ENCODE data around the gene IFI6.

- TF ChIP-seq ZNF780A (CRISPR knock-in tag; IDR thresholded peaks at IDR 0.05) = no peak
- TF ChIP-seq, protein P1, sequence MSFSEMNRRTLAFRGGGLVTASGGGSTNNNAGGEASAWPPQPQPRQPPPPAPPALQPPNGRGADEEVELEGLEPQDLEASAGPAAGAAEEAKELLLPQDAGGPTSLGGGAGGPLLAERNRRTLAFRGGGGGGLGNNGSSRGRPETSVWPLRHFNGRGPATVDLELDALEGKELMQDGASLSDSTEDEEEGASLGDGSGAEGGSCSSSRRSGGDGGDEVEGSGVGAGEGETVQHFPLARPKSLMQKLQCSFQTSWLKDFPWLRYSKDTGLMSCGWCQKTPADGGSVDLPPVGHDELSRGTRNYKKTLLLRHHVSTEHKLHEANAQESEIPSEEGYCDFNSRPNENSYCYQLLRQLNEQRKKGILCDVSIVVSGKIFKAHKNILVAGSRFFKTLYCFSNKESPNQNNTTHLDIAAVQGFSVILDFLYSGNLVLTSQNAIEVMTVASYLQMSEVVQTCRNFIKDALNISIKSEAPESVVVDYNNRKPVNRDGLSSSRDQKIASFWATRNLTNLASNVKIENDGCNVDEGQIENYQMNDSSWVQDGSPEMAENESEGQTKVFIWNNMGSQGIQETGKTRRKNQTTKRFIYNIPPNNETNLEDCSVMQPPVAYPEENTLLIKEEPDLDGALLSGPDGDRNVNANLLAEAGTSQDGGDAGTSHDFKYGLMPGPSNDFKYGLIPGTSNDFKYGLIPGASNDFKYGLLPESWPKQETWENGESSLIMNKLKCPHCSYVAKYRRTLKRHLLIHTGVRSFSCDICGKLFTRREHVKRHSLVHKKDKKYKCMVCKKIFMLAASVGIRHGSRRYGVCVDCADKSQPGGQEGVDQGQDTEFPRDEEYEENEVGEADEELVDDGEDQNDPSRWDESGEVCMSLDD (CRISPR knock-in tag; IDR thresholded peaks at IDR 0.05; ENCODE audit: borderline replicate concordance) = no peak
- no peak for TF ChIP-seq ZFP37 (CRISPR knock-in tag; IDR thresholded peaks at IDR 0.05; ENCODE audit: borderline replicate concordance)
- no peak for TF ChIP-seq CTCF (CRISPR knock-in tag; IDR thresholded peaks at IDR 0.05)
- TF ChIP-seq, protein P2, sequence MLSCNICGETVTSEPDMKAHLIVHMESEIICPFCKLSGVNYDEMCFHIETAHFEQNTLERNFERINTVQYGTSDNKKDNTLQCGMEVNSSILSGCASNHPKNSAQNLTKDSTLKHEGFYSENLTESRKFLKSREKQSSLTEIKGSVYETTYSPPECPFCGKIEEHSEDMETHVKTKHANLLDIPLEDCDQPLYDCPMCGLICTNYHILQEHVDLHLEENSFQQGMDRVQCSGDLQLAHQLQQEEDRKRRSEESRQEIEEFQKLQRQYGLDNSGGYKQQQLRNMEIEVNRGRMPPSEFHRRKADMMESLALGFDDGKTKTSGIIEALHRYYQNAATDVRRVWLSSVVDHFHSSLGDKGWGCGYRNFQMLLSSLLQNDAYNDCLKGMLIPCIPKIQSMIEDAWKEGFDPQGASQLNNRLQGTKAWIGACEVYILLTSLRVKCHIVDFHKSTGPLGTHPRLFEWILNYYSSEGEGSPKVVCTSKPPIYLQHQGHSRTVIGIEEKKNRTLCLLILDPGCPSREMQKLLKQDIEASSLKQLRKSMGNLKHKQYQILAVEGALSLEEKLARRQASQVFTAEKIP (CRISPR knock-in tag; IDR thresholded peaks at IDR 0.05; ENCODE audit: borderline replicate concordance) = no peak
- TF ChIP-seq, protein P3, sequence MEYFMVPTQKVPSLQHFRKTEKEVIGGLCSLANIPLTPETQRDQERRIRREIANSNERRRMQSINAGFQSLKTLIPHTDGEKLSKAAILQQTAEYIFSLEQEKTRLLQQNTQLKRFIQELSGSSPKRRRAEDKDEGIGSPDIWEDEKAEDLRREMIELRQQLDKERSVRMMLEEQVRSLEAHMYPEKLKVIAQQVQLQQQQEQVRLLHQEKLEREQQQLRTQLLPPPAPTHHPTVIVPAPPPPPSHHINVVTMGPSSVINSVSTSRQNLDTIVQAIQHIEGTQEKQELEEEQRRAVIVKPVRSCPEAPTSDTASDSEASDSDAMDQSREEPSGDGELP (IDR thresholded peaks at IDR 0.05; ENCODE audit: borderline replicate concordance, low read depth) = no peak
- no peak for TF ChIP-seq MYNN (CRISPR knock-in tag; IDR thresholded peaks at IDR 0.05; ENCODE audit: low read depth)
- TF ChIP-seq TAF1 (CRISPR knock-in tag; IDR thresholded peaks at IDR 0.05) = no peak
- TF ChIP-seq CREB1 (IDR thresholded peaks at IDR 0.05) = no peak
- TF ChIP-seq CREB1 (CRISPR knock-in tag; IDR thresholded peaks at IDR 0.05) = no peak
- no peak for TF ChIP-seq ZBTB2 (CRISPR knock-in tag; IDR thresholded peaks at IDR 0.05; ENCODE audit: low read depth)
- TF ChIP-seq RNF2 (conservative IDR thresholded peaks at IDR 0.05; ENCODE audit: low read depth) = no peak
- TF ChIP-seq KDM5B (CRISPR knock-in tag; IDR thresholded peaks at IDR 0.05; ENCODE audit: borderline replicate concordance) = no peak
These were observed 44.4 kb upstream of the IFI6 start for GRCh38 chr1:27716262-27716895.
